Astrocyte (in vitro differentiated cells and primary cell): ENCODE measurements around the gene RUSF1. TPM values are rescaled to one million over a fixed set of nuclear protein-coding genes. Genes with fewer than 3 reads are reported as not detected.

ENCODE experiments used
- DNase-seq: peaks from one replicate; pipeline ENCODE4 v3.0.0-alpha.2; 2010; ENCODE audit warnings: low read depth
- FAIRE-seq: peaks from 2 replicates; lab custom pipeline; 2011; peaks lifted over from hg19 to GRCh38; lab: Jason Lieb, UNC
- H2AFZ ChIP-seq: 2 replicates; pipeline ENCODE4 v1.6.0; 2012; ENCODE audit warnings: low read depth, low read length, inconsistent platforms
- H3K27ac ChIP-seq: 2 replicates; pipeline ENCODE4 v1.5.1; 2011; ENCODE audit warnings: low read depth, low read length, inconsistent platforms
- H3K27me3 ChIP-seq: 2 replicates; pipeline ENCODE4 v1.6.0; 2011; ENCODE audit warnings: low read length, inconsistent platforms; ENCODE audit not compliant: insufficient read depth
- H3K36me3 ChIP-seq: 2 replicates; pipeline ENCODE4 v1.5.1; 2011; ENCODE audit warnings: low read length, inconsistent platforms; ENCODE audit not compliant: insufficient read depth
- H3K4me1 ChIP-seq: 2 replicates; pipeline ENCODE4 v1.5.1; 2011; ENCODE audit warnings: low read length, inconsistent platforms; ENCODE audit not compliant: insufficient read depth
- H3K4me2 ChIP-seq: 2 replicates; pipeline ENCODE4 v1.6.0; 2012; ENCODE audit warnings: low read length, inconsistent platforms
- H3K4me3 ChIP-seq: 2 replicates; pipeline ENCODE4 v1.5.1; 2011; ENCODE audit warnings: low read depth, mild to moderate bottlenecking, low read length, inconsistent platforms; ENCODE audit not compliant: insufficient read depth
- H3K79me2 ChIP-seq: 2 replicates; pipeline ENCODE4 v1.6.0; 2012; ENCODE audit warnings: mild to moderate bottlenecking, low read length, inconsistent platforms; ENCODE audit not compliant: insufficient read depth
- H3K9ac ChIP-seq: 2 replicates; pipeline ENCODE4 v1.6.0; 2012; ENCODE audit warnings: mild to moderate bottlenecking, low read length, inconsistent platforms
- H3K9me3 ChIP-seq: 2 replicates; pipeline ENCODE4 v1.5.1; 2012; ENCODE audit warnings: low read depth, mild to moderate bottlenecking, low read length, inconsistent platforms; ENCODE audit not compliant: insufficient read depth
- H4K20me1 ChIP-seq: 2 replicates; pipeline ENCODE4 v1.6.0; 2012; ENCODE audit warnings: low read length, inconsistent platforms; ENCODE audit not compliant: insufficient read depth
- H3K27ac Mint-ChIP-seq: one replicate; pipeline ENCODE4 v1.8.0; 2021; ENCODE audit warnings: mild to moderate bottlenecking, mixed read lengths; ENCODE audit not compliant: unreplicated experiment
- H3K27me3 Mint-ChIP-seq: one replicate; pipeline ENCODE4 v1.8.0; 2021; ENCODE audit warnings: low read depth, mixed read lengths; ENCODE audit not compliant: unreplicated experiment
- H3K36me3 Mint-ChIP-seq: one replicate; pipeline ENCODE4 v1.8.0; 2021; ENCODE audit warnings: low read depth, mixed read lengths; ENCODE audit not compliant: unreplicated experiment
- H3K4me1 Mint-ChIP-seq: one replicate; pipeline ENCODE4 v1.8.0; 2021; ENCODE audit warnings: low read depth, mixed read lengths; ENCODE audit not compliant: unreplicated experiment
- H3K4me3 Mint-ChIP-seq: one replicate; pipeline ENCODE4 v1.8.0; 2021; ENCODE audit warnings: mild to moderate bottlenecking, moderate library complexity, mixed read lengths; ENCODE audit not compliant: unreplicated experiment
- H3K9me3 Mint-ChIP-seq: one replicate; pipeline ENCODE4 v1.8.0; 2021; ENCODE audit warnings: mild to moderate bottlenecking, mixed read lengths; ENCODE audit not compliant: unreplicated experiment
- CTCF ChIP-seq: IDR thresholded peaks from 2 replicates; pipeline ENCODE4 v1.5.1; 2011; ENCODE audit warnings: low read depth, mild to moderate bottlenecking, inconsistent platforms, low read length, moderate library complexity; ENCODE audit not compliant: insufficient read depth
- EZH2 ChIP-seq: IDR thresholded peaks from 2 replicates; pipeline ENCODE4 v1.6.1; 2012; ENCODE audit warnings: mild to moderate bottlenecking, low read length, inconsistent platforms; ENCODE audit not compliant: insufficient read depth
- total RNA-seq: library from RNA; stranded (reverse); gene quantifications from 2 replicates; pipeline ENCODE4 v1.2.1, GENCODE V29; 2021

The RUSF1 gene
- total RNA-seq, 1 donor from 2014 or later = 33.9 TPM

DNA sequence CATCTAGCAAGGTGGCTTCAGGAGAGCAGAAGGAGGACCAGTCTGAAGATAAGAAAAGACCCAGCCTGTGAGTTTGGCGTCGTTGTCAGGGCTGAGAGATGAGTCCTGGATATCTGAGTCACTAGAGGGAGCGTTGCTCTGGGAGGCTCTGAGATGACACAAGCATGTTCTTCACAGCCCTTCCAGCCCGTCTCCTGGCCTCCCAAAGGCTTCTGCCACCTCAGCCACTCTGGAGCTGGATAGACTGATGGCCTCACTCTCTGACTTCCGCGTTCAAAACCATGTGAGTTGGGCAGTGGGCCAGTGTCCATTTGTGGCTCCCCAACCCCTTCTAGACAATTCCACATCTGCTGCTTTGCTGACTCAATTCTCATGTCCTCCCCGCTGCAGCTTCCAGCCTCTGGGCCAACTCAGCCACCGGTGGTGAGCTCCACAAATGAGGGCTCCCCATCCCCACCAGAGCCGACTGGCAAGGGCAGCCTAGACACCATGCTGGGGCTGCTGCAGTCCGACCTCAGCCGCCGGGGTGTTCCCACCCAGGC lies 33.9 kb downstream of the RUSF1 start:
- Histone ChIP-seq H3K27me3 (no peaks in the 10 kb centered on the region), H3K27ac (peak overlapping the region; percentile 20), H2AFZ (no peak overlapping the region), H3K79me2 (peaks cover 55% of the 10 kb centered on the region), H4K20me1 (peaks cover 63% of the 10 kb centered on the region), H3K4me1 (peaks cover 38% of the 10 kb centered on the region), H3K4me2 (peak overlapping the region; percentile 89), H3K9ac (peak overlapping the region; percentile 17), H3K9me3 (peaks cover 4% of the 10 kb centered on the region), H3K36me3 (peaks cover 22% of the 10 kb centered on the region), H3K4me3 (peak overlapping the region; percentile 27)
- H3K4me3 Mint-ChIP-seq = peak overlapping the region; percentile 68
- FAIRE-seq = no peak
- H3K27ac Mint-ChIP-seq = peak overlapping the region; percentile 53
- H3K27me3 Mint-ChIP-seq = no peaks in the 10 kb centered on the region
- no peaks in the 10 kb centered on the region for H3K9me3 Mint-ChIP-seq
- TF ChIP-seq EZH2 (no peak), CTCF (no peak)
- DNase-seq = peak; percentile 93
- H3K4me1 Mint-ChIP-seq = peaks cover 26% of the 10 kb centered on the region
- H3K36me3 Mint-ChIP-seq = peaks cover 36% of the 10 kb centered on the region

GRCh38 chr16:31473264-31473984 lies 34.8 kb downstream of the RUSF1 start:
- no peak overlapping the region for H3K27ac Mint-ChIP-seq

More at GRCh38 chr16:31473264-31473984, 34.8 kb downstream of the RUSF1 start:
- Mint-ChIP-seq H3K4me3 (peak overlapping the region; percentile 93), H3K4me1 (peaks cover 26% of the 10 kb centered on the region), H3K36me3 (peaks cover 32% of the 10 kb centered on the region), H3K9me3 (no peaks in the 10 kb centered on the region), H3K27me3 (no peaks in the 10 kb centered on the region)
- H3K27ac ChIP-seq = peak overlapping the region; percentile 20
- no peak overlapping the region for H2AFZ ChIP-seq
- H3K4me2 ChIP-seq = peak overlapping the region; percentile 89
- H3K27me3 ChIP-seq = no peaks in the 10 kb centered on the region
- H3K79me2 ChIP-seq = peaks cover 55% of the 10 kb centered on the region
- H3K4me3 ChIP-seq = peak overlapping the region; percentile 95
- H4K20me1 ChIP-seq = peaks cover 57% of the 10 kb centered on the region
- peak overlapping the region; percentile 17 for H3K9ac ChIP-seq
- H3K9me3 ChIP-seq = peaks cover 4% of the 10 kb centered on the region
- no peak for TF ChIP-seq EZH2
- TF ChIP-seq CTCF = no peak
- H3K36me3 ChIP-seq = peaks cover 22% of the 10 kb centered on the region
- DNase-seq = no peak
- H3K4me1 ChIP-seq = peaks cover 38% of the 10 kb centered on the region
- no peak for FAIRE-seq
